IMR-90 (cell line): ENCODE data around the gene OSBPL3. TPM values are rescaled to one million over a fixed set of nuclear protein-coding genes. Genes with fewer than 3 reads are reported as not detected.

ENCODE experiments used
- ATAC-seq: fragments of 200-7000 bp; cut with Tn5 transposase; 2 replicates; pipeline ENCODE4 v1.9.1; 2020; ENCODE audit warnings: low read depth, mild to moderate bottlenecking, moderate library complexity
- BruUV-seq: library from RNA; stranded (reverse); fragments of 400-500 nt; replicated peaks from 2 replicates; lab custom pipeline; 2021; lab: Mats Ljungman, UMichigan
- CTCF ChIA-PET: fragments of 300-600 bp; formaldehyde crosslinking; extraction: SDS; loops from one replicate; lab custom pipeline; 2021; ENCODE audit warnings: antibody characterized with exemption; lab: Yijun Ruan, JAX
- POLR2A ChIA-PET: fragments of 300-600 bp; sonication (Branson Sonifier 250); formaldehyde crosslinking; loops from one replicate; lab custom pipeline; 2022; ENCODE audit warnings: antibody characterized with exemption; ENCODE audit not compliant: unreplicated experiment; lab: Charles Lee
- DNase-seq: peaks from one replicate; pipeline ENCODE4 v3.0.0; 2013
- H2AFZ ChIP-seq: replicated peaks from 2 replicates; pipeline ENCODE3; 2013; ENCODE audit warnings: low read length, mild to moderate bottlenecking; ENCODE audit not compliant: poor library complexity
- H2AK5ac ChIP-seq: 2 replicates; pipeline ENCODE4 v1.6.1; 2013; ENCODE audit warnings: low read depth, low read length, inconsistent platforms
- H2AK9ac ChIP-seq: replicated peaks from 2 replicates; pipeline ENCODE3; 2013; ENCODE audit warnings: mild to moderate bottlenecking, low read depth, low read length, moderate library complexity; ENCODE audit not compliant: poor library complexity
- H2BK120ac ChIP-seq: 2 replicates; pipeline ENCODE4 v1.6.1; 2013; ENCODE audit warnings: low read depth, low read length, inconsistent platforms
- H2BK15ac ChIP-seq: 3 replicates; pipeline ENCODE4 v1.6.1; 2013; ENCODE audit warnings: low read depth, low read length, inconsistent platforms
- H2BK20ac ChIP-seq: 2 replicates; pipeline ENCODE4 v1.6.1; 2013; ENCODE audit warnings: low read depth, mild to moderate bottlenecking, inconsistent platforms, low read length, moderate library complexity
- H2BK5ac ChIP-seq: 2 replicates; pipeline ENCODE4 v1.6.1; 2013; ENCODE audit warnings: mild to moderate bottlenecking, low read depth, low read length, inconsistent platforms; ENCODE audit not compliant: poor library complexity, severe bottlenecking
- H3K14ac ChIP-seq: replicated peaks from 2 replicates; pipeline ENCODE4 v1.6.1; 2013; ENCODE audit warnings: low read depth, low read length, inconsistent platforms
- H3K18ac ChIP-seq: 2 replicates; pipeline ENCODE4 v1.6.1; 2013; ENCODE audit warnings: low read depth, low read length, control low read depth
- H3K23ac ChIP-seq: 2 replicates; pipeline ENCODE4 v1.6.1; 2013; ENCODE audit warnings: low read depth, low read length, inconsistent platforms
- H3K27ac ChIP-seq: 2 replicates; pipeline ENCODE4 v1.5.1; 2013; ENCODE audit warnings: mild to moderate bottlenecking, control low read depth, low read length; ENCODE audit not compliant: insufficient read depth
- H3K27me3 ChIP-seq: 2 replicates; pipeline ENCODE4 v1.6.1; 2013; ENCODE audit warnings: low read length; ENCODE audit not compliant: control insufficient read depth, insufficient read depth
- H3K36me3 ChIP-seq: 2 replicates; pipeline ENCODE4 v1.6.1; 2013; ENCODE audit warnings: low read length, mixed read lengths; ENCODE audit not compliant: control insufficient read depth, insufficient read depth
- H3K4ac ChIP-seq: 2 replicates; pipeline ENCODE4 v1.6.1; 2013; ENCODE audit warnings: low read depth, low read length, inconsistent platforms
- H3K4me1 ChIP-seq: 2 replicates; pipeline ENCODE4 v1.6.1; 2013; ENCODE audit warnings: low read length, mixed read lengths; ENCODE audit not compliant: control insufficient read depth, insufficient read depth
- H3K4me2 ChIP-seq: 2 replicates; pipeline ENCODE4 v1.6.1; 2013; ENCODE audit warnings: low read depth, mild to moderate bottlenecking, control low read depth, low read length, moderate library complexity
- H3K4me3 ChIP-seq: 2 replicates; pipeline ENCODE4 v1.5.1; 2013; ENCODE audit warnings: low read depth, mild to moderate bottlenecking, control low read depth, low read length, moderate library complexity; ENCODE audit not compliant: insufficient read depth
- H3K56ac ChIP-seq: 2 replicates; pipeline ENCODE4 v1.6.1; 2013; ENCODE audit warnings: low read length, inconsistent platforms; ENCODE audit not compliant: insufficient read depth; ENCODE audit errors: extremely low read depth
- H3K79me1 ChIP-seq, 2 experiments: 2 replicates each; pipeline ENCODE4 v1.6.1; 2013; ENCODE audit warnings: low read length in 2 of 2, inconsistent platforms in 1 of 2, low read depth in 1 of 2
- H3K9ac ChIP-seq: 2 replicates; pipeline ENCODE4 v1.6.1; 2013; ENCODE audit warnings: low read depth, low read length, control low read depth
- H3K9me1 ChIP-seq: 2 replicates; pipeline ENCODE4 v1.6.1; 2013; ENCODE audit warnings: low read length, inconsistent platforms; ENCODE audit not compliant: insufficient read depth
- H3K9me3 ChIP-seq: 2 replicates; pipeline ENCODE4 v1.6.1; 2013; ENCODE audit warnings: low read length; ENCODE audit not compliant: control insufficient read depth, insufficient read depth
- H4K20me1 ChIP-seq: 2 replicates; pipeline ENCODE4 v1.6.1; 2013; ENCODE audit warnings: low read length, inconsistent platforms; ENCODE audit not compliant: insufficient read depth
- H4K5ac ChIP-seq: 2 replicates; pipeline ENCODE4 v1.6.1; 2013; ENCODE audit warnings: mild to moderate bottlenecking, low read depth, low read length, control low read depth
- H4K8ac ChIP-seq, 2 experiments: 2 replicates each; pipeline ENCODE4 v1.6.1; 2013; ENCODE audit warnings: low read depth in 2 of 2, low read length in 2 of 2, control low read depth in 1 of 2, inconsistent platforms in 1 of 2
- H4K91ac ChIP-seq: 2 replicates; pipeline ENCODE4 v1.6.1; 2013; ENCODE audit warnings: low read depth, low read length, inconsistent platforms; ENCODE audit not compliant: insufficient read depth
- CEBPB ChIP-seq: IDR thresholded peaks from 2 replicates; pipeline ENCODE4 v1.6.1; 2012; ENCODE audit warnings: low read depth, low read length, improper control_type of control experiment
- CTCF ChIP-seq: conservative IDR thresholded peaks from 2 replicates; pipeline ENCODE4 v1.5.1; 2012; ENCODE audit warnings: mild to moderate bottlenecking, low read depth, low read length, improper control_type of control experiment
- WGBS, 2 experiments: methylation state at CpG; one replicate each; pipeline versions ENCODE4 v1.1.5 to v1.1.7; 2013; ENCODE audit warnings: missing lambda C conversion rate in 2 of 2; ENCODE audit not compliant: insufficient read length in 1 of 2; ENCODE audit errors: extremely low coverage in 2 of 2; 5-methylcytosine and 5-hydroxymethylcytosine counted together
- dilution Hi-C: fragments of 300-500 bp; cut with HindIII; formaldehyde crosslinking; loops from one replicate; pipeline ENCODE4 v1.14.3; 2018; ENCODE audit warnings: low sequenced_read_pairs; ENCODE audit not compliant: unreplicated experiment
- in situ Hi-C: fragments of 300-500 bp; cut with MboI; formaldehyde crosslinking; loops from 3 replicates; pipeline ENCODE4 v1.14.3; 2019; ENCODE audit warnings: low sequenced_read_pairs, inconsistent platforms, mixed read lengths
- intact Hi-C: fragments of 100-400 bp; cut with micrococcal nuclease; formaldehyde crosslinking; loops from 2 replicates; pipeline ENCODE4 v1.10.0; 2022
- polyA plus RNA-seq, 3 experiments: library from polyadenylated mRNA; depleted of rRNA; stranded (reverse); fragments of >200 nt; gene quantifications; 2 replicates each; pipeline ENCODE4 v1.2.3, GENCODE V29; 2012; ENCODE audit warnings: low replicate concordance in 1 of 3
- total RNA-seq: library from RNA; depleted of rRNA; stranded (reverse); fragments of >200 nt; gene quantifications from 2 replicates; pipeline ENCODE4 v1.2.3, GENCODE V29; 2012

OSBPL3 gene
- total and polyA plus RNA-seq, 2 of the 4 experiments (the other 2 are of a cell fraction), result 18.0 to 29.9 TPM

- intact Hi-C loops, result no loop called here
- Histone ChIP-seq H4K91ac (no peak overlapping the region), H3K56ac (no peak overlapping the region), H3K4me3 (no peak overlapping the region), H3K4me1 (peaks cover 6% of the 10 kb centered on the region), H2AK5ac (no peak overlapping the region), H4K8ac (no peak overlapping the region), H3K36me3 (no peaks in the 10 kb centered on the region), H3K18ac (no peak overlapping the region), H3K4me2 (no peak overlapping the region), H3K23ac (no peak overlapping the region), H3K14ac (no peak overlapping the region), H3K27ac (no peak overlapping the region), H3K9me3 (no peaks in the 10 kb centered on the region), H2BK15ac (no peak overlapping the region), H2BK5ac (no peak overlapping the region), H3K4ac (no peak overlapping the region), H3K79me1 (peaks cover 24 to 40% of the 10 kb centered on the region in 2 experiments), H2AK9ac (no peak overlapping the region), H4K5ac (no peak overlapping the region), H2BK120ac (no peak overlapping the region), H2AFZ (no peak overlapping the region), H3K9ac (no peak overlapping the region), H2BK20ac (no peak overlapping the region), H3K27me3 (no peaks in the 10 kb centered on the region), H4K20me1 (no peaks in the 10 kb centered on the region), H3K9me1 (peaks cover 19% of the 10 kb centered on the region)
- no peak for DNase-seq
- no peak for ATAC-seq
- ChIA-PET CTCF (interaction anchor here (0.6 to 1.7 kb wide), 3 partner anchors 10 to 214 kb away, joined by 3 to 5 read pairs (median 3); no protein-coding TSS in a partner anchor), POLR2A (no interaction called here)
- in situ Hi-C loops, result no loop called here
- dilution Hi-C loops, result no loop called here
- no TSS peak for BruUV-seq
- WGBS, 2 experiments, result no CpG with 5 or more reads among the region's 2 CpGs
- no peak for TF ChIP-seq CEBPB
- no peak for TF ChIP-seq CTCF
Measured at GRCh38 chr7:24879291-24879690, 100.7 kb downstream of the OSBPL3 start.
